Muscle of leg (tissue), 16 donors: ENCODE results near the gene PDGFC. TPM values are rescaled to one million over a fixed set of nuclear protein-coding genes. Genes with fewer than 3 reads are reported as not detected.

Experiments
- DNase-seq: peaks from one replicate; pipeline ENCODE4 v3.0.0; 2013
- H3K27ac ChIP-seq: one replicate; pipeline ENCODE4 v1.5.1; 2013; ENCODE audit warnings: mild to moderate bottlenecking, low read length, control low read depth
- H3K27me3 ChIP-seq: one replicate; pipeline ENCODE4 v1.6.1; 2013; ENCODE audit warnings: low read length; ENCODE audit not compliant: control insufficient read depth, insufficient read depth
- H3K36me3 ChIP-seq: one replicate; pipeline ENCODE4 v1.6.1; 2013; ENCODE audit warnings: low read length; ENCODE audit not compliant: control insufficient read depth, insufficient read depth
- H3K4me1 ChIP-seq: one replicate; pipeline ENCODE4 v1.6.1; 2013; ENCODE audit warnings: low read length; ENCODE audit not compliant: control insufficient read depth, insufficient read depth
- H3K4me3 ChIP-seq: one replicate; pipeline ENCODE4 v1.5.1; 2013; ENCODE audit warnings: low read length, control low read depth
- H3K9me3 ChIP-seq: replicated peaks from 2 replicates; pipeline ENCODE4 v1.6.1; 2013; ENCODE audit warnings: low read depth, low read length; ENCODE audit not compliant: control insufficient read depth
- whole genome bisulfite sequencing: methylation state at CpG from one replicate; pipeline ENCODE4 v1.1.5; 2013; ENCODE audit warnings: missing lambda C conversion rate; ENCODE audit not compliant: insufficient coverage; 5-methylcytosine and 5-hydroxymethylcytosine counted together
- long read RNA-seq, 11 donors: transcript quantifications; one replicate each; lab custom pipeline, GENCODE V29; 2026
- polyA plus RNA-seq, 8 donors: library from polyadenylated mRNA; unstranded; fragments of 120-200 nt; gene quantifications; one replicate each; pipeline versions ENCODE4 v1.2.1 to v1.2.3, GENCODE V29; 2013; ENCODE audit warnings: inconsistent platforms in 1 of 8, low replicate concordance in 1 of 8; ENCODE audit not compliant: insufficient read length in 8 of 8, insufficient read depth in 1 of 8
- total RNA-seq: library from RNA; stranded (reverse); fragments of 120-200 nt; gene quantifications from one replicate; pipeline ENCODE4 v1.2.4, GENCODE V29; 2013

Gene PDGFC
- total RNA-seq (34.6 TPM), polyA plus RNA-seq (10 to 100 TPM; 27.7 to 50.9 (median 34.2) TPM)
- long read RNA-seq, donor 1, full-length matches to known transcripts, result 2 of 2 reads
- long read RNA-seq, donor 1, partial matches to known transcripts, result 0 of 2 reads
- long read RNA-seq, donor 1, other reads (novel, unspliced or antisense), result 0 of 2 reads
- long read RNA-seq, donor 2, full-length matches to known transcripts, result 2 of 2 reads
- long read RNA-seq, donor 2, partial matches to known transcripts, result 0 of 2 reads
- long read RNA-seq, donor 2, other reads (novel, unspliced or antisense), result 0 of 2 reads
- long read RNA-seq, donor 3, full-length matches to known transcripts, result 3 of 3 reads
- long read RNA-seq, donor 3, partial matches to known transcripts, result 0 of 3 reads
- long read RNA-seq, donor 3, other reads (novel, unspliced or antisense), result 0 of 3 reads
- long read RNA-seq, donor 4, full-length matches to known transcripts, result 4 of 10 reads
- long read RNA-seq, donor 4, partial matches to known transcripts, result 6 of 10 reads
- long read RNA-seq, donor 4, other reads (novel, unspliced or antisense), result 0 of 10 reads
- long read RNA-seq, donor 5, full-length matches to known transcripts, result 13 of 13 reads
- long read RNA-seq, donor 5, partial matches to known transcripts, result 0 of 13 reads
- long read RNA-seq, donor 5, other reads (novel, unspliced or antisense), result 0 of 13 reads
- long read RNA-seq, donor 6, full-length matches to known transcripts, result 4 of 4 reads
- long read RNA-seq, donor 6, partial matches to known transcripts, result 0 of 4 reads
- long read RNA-seq, donor 6, other reads (novel, unspliced or antisense), result 0 of 4 reads
- long read RNA-seq, donor 7, full-length matches to known transcripts, result 6 of 6 reads
- long read RNA-seq, donor 7, partial matches to known transcripts, result 0 of 6 reads
- long read RNA-seq, donor 7, other reads (novel, unspliced or antisense), result 0 of 6 reads
- long read RNA-seq, donor 8, full-length matches to known transcripts, result 10 of 10 reads
- long read RNA-seq, donor 8, partial matches to known transcripts, result 0 of 10 reads
- long read RNA-seq, donor 8, other reads (novel, unspliced or antisense), result 0 of 10 reads
- long read RNA-seq, donor 9, full-length matches to known transcripts, result 1 of 1 reads
- long read RNA-seq, donor 9, partial matches to known transcripts, result 0 of 1 reads
- long read RNA-seq, donor 9, other reads (novel, unspliced or antisense), result 0 of 1 reads
- long read RNA-seq, donor 10, full-length matches to known transcripts, result 10 of 10 reads
- long read RNA-seq, donor 10, partial matches to known transcripts, result 0 of 10 reads
- long read RNA-seq, donor 10, other reads (novel, unspliced or antisense), result 0 of 10 reads
- long read RNA-seq, donor 11, full-length matches to known transcripts, result 8 of 8 reads
- long read RNA-seq, donor 11, partial matches to known transcripts, result 0 of 8 reads
- long read RNA-seq, donor 11, other reads (novel, unspliced or antisense), result 0 of 8 reads

DNA sequence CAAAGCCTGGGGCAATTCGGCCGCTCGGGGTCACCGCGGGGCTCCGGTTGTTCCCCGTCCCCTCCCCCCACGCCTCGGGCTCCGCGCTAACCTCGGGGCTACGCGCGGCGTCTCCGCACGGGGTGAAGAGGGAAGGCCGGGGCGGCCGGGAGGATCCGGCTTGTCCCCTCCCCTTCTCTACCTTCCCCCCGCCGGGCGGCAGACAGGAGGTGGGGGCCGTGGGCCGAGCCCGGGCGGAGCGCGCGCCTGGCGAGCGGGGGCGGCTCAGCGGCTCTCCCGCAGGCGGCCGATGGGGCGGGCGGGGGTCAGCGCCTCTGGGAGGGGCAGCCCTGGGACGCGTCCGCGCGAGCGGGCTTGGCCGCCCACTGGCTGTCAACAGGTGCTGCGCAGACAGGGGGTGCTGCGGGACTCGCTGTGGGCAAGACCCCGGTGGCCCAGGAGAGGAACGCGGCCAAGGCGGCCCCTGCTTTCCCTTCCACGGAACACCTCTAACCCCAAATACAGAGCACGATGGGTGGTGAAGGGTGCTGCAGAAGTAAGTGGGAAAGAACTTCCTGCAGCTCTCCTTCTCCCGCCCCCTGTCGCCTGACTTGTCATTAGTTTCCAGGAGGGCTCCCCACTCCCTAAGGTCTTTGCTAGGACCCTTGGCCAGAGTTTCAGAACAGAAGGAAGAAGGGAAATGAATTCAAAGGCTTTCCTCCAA, at the start of gene PDGFC:
PDGFC (minus strand) TSS at position 124 of the 703 bp plus-strand sequence. CDS start 896 bp downstream, outside the sequence.
- peak; percentile 84 for DNase-seq
- peak within 1 kb of the TSS; percentile 64 for H3K4me3 ChIP-seq

GRCh38 chr4:157020882-157021281, 49.3 kb upstream of the PDGFC start:
- H3K36me3 ChIP-seq, result no peaks in the 10 kb centered on the region
- WGBS, result 100% methylated on average over 1 of the region's 1 CpG
- DNase-seq, result no peak

More for the DNA sequence above, at the start of gene PDGFC:
- Histone ChIP-seq H3K4me1 (peaks cover 14% of the 10 kb centered on the region), H3K27ac (peak within 1 kb of the TSS; percentile 87), H3K27me3 (peaks cover 4% of the 10 kb centered on the region), H3K9me3 (no peaks in the 10 kb centered on the region), H3K36me3 (no peaks in the 10 kb centered on the region)
- WGBS, result 0% methylated on average over 48 of the region's 60 CpGs

GRCh38 chr4:157018920-157019490, 47.4 kb upstream of the PDGFC start:
- Histone ChIP-seq H3K9me3 (no peaks in the 10 kb centered on the region), H3K36me3 (no peaks in the 10 kb centered on the region)
- no CpG with 5 or more reads among the region's 3 CpGs for WGBS

More at GRCh38 chr4:157020882-157021281, 49.3 kb upstream of the PDGFC start:
- Histone ChIP-seq H3K4me3 (no peak overlapping the region), H3K4me1 (no peaks in the 10 kb centered on the region), H3K9me3 (no peaks in the 10 kb centered on the region), H3K27me3 (no peaks in the 10 kb centered on the region), H3K27ac (no peak overlapping the region)

GRCh38 chr4:157014621-157015591, 43.3 kb upstream of the PDGFC start:
- Histone ChIP-seq H3K27ac (no peak overlapping the region), H3K27me3 (no peaks in the 10 kb centered on the region), H3K4me3 (no peak overlapping the region), H3K4me1 (no peaks in the 10 kb centered on the region), H3K36me3 (no peaks in the 10 kb centered on the region), H3K9me3 (no peaks in the 10 kb centered on the region)
- 60% methylated on average over 10 of the region's 13 CpGs for whole genome bisulfite sequencing
- peak; percentile 22 for DNase-seq

More at GRCh38 chr4:157018920-157019490, 47.4 kb upstream of the PDGFC start:
- DNase-seq, result no peak
- Histone ChIP-seq H3K27me3 (no peaks in the 10 kb centered on the region), H3K27ac (no peak overlapping the region), H3K4me1 (no peaks in the 10 kb centered on the region), H3K4me3 (no peak overlapping the region)

DNA sequence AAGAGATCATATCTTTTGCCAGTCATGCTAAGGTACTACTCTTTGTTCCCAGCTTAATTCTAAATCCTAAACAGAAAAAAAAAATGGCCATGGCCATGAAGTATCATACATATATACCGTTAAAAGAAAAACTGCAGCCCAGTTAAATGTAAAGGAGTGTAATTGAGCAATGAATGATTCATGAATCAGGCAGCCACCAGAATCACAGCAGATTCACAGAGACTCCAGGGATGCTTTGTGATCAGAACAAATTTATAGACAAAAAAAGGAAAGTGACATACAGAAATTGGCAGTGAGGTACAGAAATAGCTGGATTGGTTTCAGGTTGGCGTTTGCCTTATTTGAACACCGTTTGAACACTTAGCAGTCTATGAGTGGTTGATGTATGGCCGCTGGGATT, 42.1 kb upstream of the PDGFC start:
- WGBS, result 52% methylated on average over 2 of the region's 4 CpGs
- H3K36me3 ChIP-seq, result no peaks in the 10 kb centered on the region
- no peak overlapping the region for H3K27ac ChIP-seq
- no peaks in the 10 kb centered on the region for H3K9me3 ChIP-seq
- no peak overlapping the region for H3K4me3 ChIP-seq
- no peak for DNase-seq
- H3K27me3 ChIP-seq, result no peaks in the 10 kb centered on the region
- H3K4me1 ChIP-seq, result no peaks in the 10 kb centered on the region

DNA sequence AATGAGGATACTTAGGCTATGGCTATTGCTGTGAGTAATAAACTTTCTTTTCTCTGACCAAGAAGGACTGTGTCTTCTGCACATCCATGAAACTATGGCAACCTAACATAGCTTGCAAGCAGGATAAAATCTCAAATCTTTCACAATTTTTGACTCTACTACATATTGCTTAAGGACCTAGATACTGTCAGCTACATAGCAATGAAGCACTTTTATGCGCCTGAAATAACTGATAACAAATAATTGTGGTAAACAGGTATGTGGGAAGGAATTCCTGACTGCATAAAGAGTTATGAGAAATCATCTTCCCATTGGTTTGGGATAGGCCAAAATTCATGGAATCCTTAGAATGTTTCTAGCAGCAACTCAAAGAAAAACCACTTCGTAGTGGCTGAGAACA, 41.2 kb upstream of the PDGFC start:
- no peaks in the 10 kb centered on the region for H3K4me1 ChIP-seq
- no peaks in the 10 kb centered on the region for H3K36me3 ChIP-seq
- no peak overlapping the region for H3K27ac ChIP-seq
- no peaks in the 10 kb centered on the region for H3K9me3 ChIP-seq
- WGBS, result no CpG with 5 or more reads among the region's 2 CpGs
- H3K4me3 ChIP-seq, result no peak overlapping the region
- no peak for DNase-seq
- H3K27me3 ChIP-seq, result no peaks in the 10 kb centered on the region

DNA sequence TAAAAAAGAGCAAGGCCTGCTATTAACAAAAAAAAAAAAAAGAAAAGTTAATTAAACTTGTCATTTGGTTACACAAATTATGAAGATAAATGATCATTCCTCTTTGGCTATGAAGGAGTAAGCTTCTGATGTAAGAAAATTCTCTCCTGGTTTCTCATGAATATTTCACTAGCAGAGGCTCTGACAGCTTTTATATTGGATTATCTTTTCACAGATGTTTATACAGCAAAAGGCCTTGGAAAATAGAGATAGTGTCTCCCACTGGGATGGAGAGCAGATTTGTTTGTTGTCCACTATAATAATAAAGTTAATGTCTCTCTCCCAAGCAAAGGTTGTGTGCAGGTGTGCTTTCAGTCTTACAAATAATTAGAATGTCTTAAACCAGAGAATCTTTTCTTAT, 40.7 kb upstream of the PDGFC start:
- H3K9me3 ChIP-seq, result no peaks in the 10 kb centered on the region
- no peak overlapping the region for H3K27ac ChIP-seq
- no peaks in the 10 kb centered on the region for H3K27me3 ChIP-seq
- H3K4me3 ChIP-seq, result no peak overlapping the region
- H3K4me1 ChIP-seq, result no peaks in the 10 kb centered on the region
- DNase-seq, result no peak
- H3K36me3 ChIP-seq, result no peaks in the 10 kb centered on the region

DNA sequence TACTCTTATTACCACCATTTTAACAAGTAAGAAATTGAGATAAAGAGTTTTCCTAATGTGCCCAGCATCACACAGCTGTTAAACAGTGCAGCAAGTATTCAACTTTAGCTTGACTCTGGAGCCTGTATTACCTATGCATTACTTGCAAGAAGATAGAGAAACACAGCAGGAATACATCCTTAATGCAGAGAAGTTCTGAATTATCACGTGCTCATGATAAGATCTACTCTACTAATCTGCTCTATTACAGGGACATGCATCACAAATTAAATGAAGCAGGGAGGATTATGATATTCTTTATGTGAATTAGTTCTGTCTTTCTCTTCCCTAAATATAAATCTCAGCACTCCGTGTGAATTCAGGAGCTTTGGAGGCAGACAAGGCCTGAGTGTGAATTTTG, 39.0 kb upstream of the PDGFC start:
- Histone ChIP-seq H3K4me1 (no peaks in the 10 kb centered on the region), H3K36me3 (no peaks in the 10 kb centered on the region), H3K27ac (no peak overlapping the region), H3K4me3 (no peak overlapping the region), H3K9me3 (no peaks in the 10 kb centered on the region), H3K27me3 (no peaks in the 10 kb centered on the region)
- no CpG with 5 or more reads among the region's 2 CpGs for WGBS
- no peak for DNase-seq
